LNCaP clone FGC (cell line): ENCODE data around the gene LHX1.

Experiments
- DNase-seq: peaks from one replicate; pipeline ENCODE4 v3.0.0-alpha.2; 2011; ENCODE audit warnings: low read depth
- H3K4me3 ChIP-seq: 2 replicates; pipeline ENCODE4 v1.5.1; 2011; ENCODE audit warnings: mild to moderate bottlenecking, low read depth, low read length, control low read depth
- CTCF ChIP-seq: IDR thresholded peaks from 2 replicates; pipeline ENCODE4 v1.5.1; 2012; ENCODE audit warnings: mild to moderate bottlenecking; ENCODE audit not compliant: control insufficient read depth, insufficient read depth; ENCODE audit errors: extremely low read depth

The LHX1 gene

GRCh38 chr17:36934144-36934691 lies 3.1 kb upstream of the LHX1 start:
- no peak for DNase-seq
- TF ChIP-seq CTCF = no peak
- H3K4me3 ChIP-seq = no peak overlapping the region

GRCh38 chr17:36934692-36935630 lies 2.3 kb upstream of the LHX1 start:
- no peak for TF ChIP-seq CTCF
- no peak for DNase-seq
- H3K4me3 ChIP-seq = no peak overlapping the region; the same call in 1 of the 2 replicates

- no peak for DNase-seq
- H3K4me3 ChIP-seq = peak overlapping the region; percentile 40
- TF ChIP-seq CTCF = no peak
Observed at GRCh38 chr17:36935671-36936454, 1.4 kb upstream of the LHX1 start.

- H3K4me3 ChIP-seq = peak overlapping the region; percentile 40
- DNase-seq = no peak
Observed at GRCh38 chr17:36936455-36937000, 747 bp upstream of the LHX1 start.

GRCh38 chr17:36937959-36938565 lies 787 bp downstream of the LHX1 start:
- H3K4me3 ChIP-seq = no peak overlapping the region
- no peak for TF ChIP-seq CTCF
- no peak for DNase-seq

More at GRCh38 chr17:36936455-36937000, 747 bp upstream of the LHX1 start:
- no peak for TF ChIP-seq CTCF

GRCh38 chr17:36938566-36939051 lies 1.3 kb downstream of the LHX1 start:
- no peak for DNase-seq
- no peak for TF ChIP-seq CTCF
- no peak overlapping the region for H3K4me3 ChIP-seq
